Neural progenitor cell (in vitro differentiated cells): ENCODE data around the gene LIMS4.
"Not testable (repeated sequence)": the region's sequence is repeated elsewhere in the genome, so short reads cannot be mapped to it uniquely, and the experiment has no call there.

ENCODE experiments used
- CTCF ChIP-seq: fragments of 200-600 bp; sonication (generic); IDR thresholded peaks from 2 replicates; pipeline ENCODE4 v1.5.1; 2017; ENCODE audit warnings: antibody characterized with exemption, mild to moderate bottlenecking
- EZH2 ChIP-seq: fragments of 200-600 bp; sonication (generic); IDR thresholded peaks from 2 replicates; pipeline ENCODE4 v1.6.1; 2017; ENCODE audit warnings: antibody characterized with exemption, mild to moderate bottlenecking, moderate library complexity

GRCh38 chr2:110460318-110460717 is 12.3 kb downstream of the LIMS4 start:
- TF ChIP-seq EZH2, CTCF: not testable (repeated sequence)
